ENCODE data around the gene MAP3K2.
"Not testable (repeated sequence)": the region's sequence is repeated elsewhere in the genome, so short reads cannot be mapped to it uniquely, and the experiment has no call there.

The MAP3K2 gene

GRCh38 chr2:127355407-127356008, 32.3 kb downstream of the MAP3K2 start:
- Histone ChIP-seq H3K9ac (ENCODE audit: low read depth, low read length) (no peak overlapping the region), H3K27me3 (ENCODE audit: control insufficient read depth, insufficient read depth, low read length) (no peaks in the 10 kb centered on the region), H3K4me2 (ENCODE audit: low read length) (no peak overlapping the region)

GRCh38 chr2:127353873-127354676, 33.7 kb downstream of the MAP3K2 start:
- H3K36me3 ChIP-seq (ENCODE audit: insufficient read depth, low read length); H3K4me1 ChIP-seq (ENCODE audit: control insufficient read depth, insufficient read depth, low read length); H3K9ac ChIP-seq (ENCODE audit: low read depth, low read length); H3K4me2 ChIP-seq (ENCODE audit: low read length); H3K4me3 ChIP-seq (ENCODE audit: low read length); H3K27me3 ChIP-seq (ENCODE audit: control insufficient read depth, insufficient read depth, low read length); H3K9me3 ChIP-seq (replicated peaks; ENCODE audit: low read length): not testable (repeated sequence)

More at GRCh38 chr2:127355407-127356008, 32.3 kb downstream of the MAP3K2 start:
- H3K4me1 ChIP-seq (ENCODE audit: control insufficient read depth, insufficient read depth, low read length), result peaks cover 5% of the 10 kb centered on the region
- H3K9me3 ChIP-seq (replicated peaks; ENCODE audit: low read length), result no peaks in the 10 kb centered on the region
- H3K36me3 ChIP-seq (ENCODE audit: insufficient read depth, low read length), result no peaks in the 10 kb centered on the region
- no peak overlapping the region for H3K4me3 ChIP-seq (ENCODE audit: low read length)

- not testable (repeated sequence) for H3K27me3 ChIP-seq (ENCODE audit: control insufficient read depth, insufficient read depth, low read length); H3K9ac ChIP-seq (ENCODE audit: low read depth, low read length); H3K4me1 ChIP-seq (ENCODE audit: control insufficient read depth, insufficient read depth, low read length); H3K4me2 ChIP-seq (ENCODE audit: low read length); H3K36me3 ChIP-seq (ENCODE audit: insufficient read depth, low read length); H3K9me3 ChIP-seq (replicated peaks; ENCODE audit: low read length); H3K4me3 ChIP-seq (ENCODE audit: low read length)
Observed at GRCh38 chr2:127353223-127353622, 34.6 kb downstream of the MAP3K2 start.

- Histone ChIP-seq H3K4me1 (ENCODE audit: control insufficient read depth, insufficient read depth, low read length) (peaks cover 9% of the 10 kb centered on the region), H3K9me3 (replicated peaks; ENCODE audit: low read length) (no peaks in the 10 kb centered on the region), H3K27me3 (ENCODE audit: control insufficient read depth, insufficient read depth, low read length) (no peaks in the 10 kb centered on the region), H3K4me2 (ENCODE audit: low read length) (no peak overlapping the region), H3K9ac (ENCODE audit: low read depth, low read length) (no peak overlapping the region), H3K4me3 (ENCODE audit: low read length) (no peak overlapping the region), H3K36me3 (ENCODE audit: insufficient read depth, low read length) (no peaks in the 10 kb centered on the region)
Observed at GRCh38 chr2:127351603-127352002, 36.2 kb downstream of the MAP3K2 start.

- Histone ChIP-seq H3K4me2 (ENCODE audit: low read length) (no peak overlapping the region), H3K9ac (ENCODE audit: low read depth, low read length) (no peak overlapping the region), H3K4me1 (ENCODE audit: control insufficient read depth, insufficient read depth, low read length) (peaks cover 8% of the 10 kb centered on the region), H3K27me3 (ENCODE audit: control insufficient read depth, insufficient read depth, low read length) (no peaks in the 10 kb centered on the region), H3K36me3 (ENCODE audit: insufficient read depth, low read length) (no peaks in the 10 kb centered on the region), H3K4me3 (ENCODE audit: low read length) (no peak overlapping the region), H3K9me3 (replicated peaks; ENCODE audit: low read length) (no peaks in the 10 kb centered on the region)
Observed at GRCh38 chr2:127348426-127349000, 39.3 kb downstream of the MAP3K2 start.

- Histone ChIP-seq H3K9ac (ENCODE audit: low read depth, low read length) (no peak overlapping the region), H3K9me3 (replicated peaks; ENCODE audit: low read length) (no peaks in the 10 kb centered on the region), H3K27me3 (ENCODE audit: control insufficient read depth, insufficient read depth, low read length) (no peaks in the 10 kb centered on the region), H3K36me3 (ENCODE audit: insufficient read depth, low read length) (no peaks in the 10 kb centered on the region), H3K4me2 (ENCODE audit: low read length) (no peak overlapping the region), H3K4me3 (ENCODE audit: low read length) (no peak overlapping the region), H3K4me1 (ENCODE audit: control insufficient read depth, insufficient read depth, low read length) (peaks cover 8% of the 10 kb centered on the region)
Observed at GRCh38 chr2:127347734-127348392, 39.9 kb downstream of the MAP3K2 start.

- Histone ChIP-seq H3K4me3 (ENCODE audit: low read length) (no peak overlapping the region), H3K4me1 (ENCODE audit: control insufficient read depth, insufficient read depth, low read length) (peaks cover 8% of the 10 kb centered on the region), H3K27me3 (ENCODE audit: control insufficient read depth, insufficient read depth, low read length) (no peaks in the 10 kb centered on the region), H3K36me3 (ENCODE audit: insufficient read depth, low read length) (no peaks in the 10 kb centered on the region), H3K9me3 (replicated peaks; ENCODE audit: low read length) (no peaks in the 10 kb centered on the region), H3K4me2 (ENCODE audit: low read length) (no peak overlapping the region), H3K9ac (ENCODE audit: low read depth, low read length) (no peak overlapping the region)
Observed at GRCh38 chr2:127347015-127347414, 40.8 kb downstream of the MAP3K2 start.

- peaks cover 8% of the 10 kb centered on the region for H3K36me3 ChIP-seq (ENCODE audit: insufficient read depth, low read length)
- H3K27me3 ChIP-seq (ENCODE audit: control insufficient read depth, insufficient read depth, low read length), result no peaks in the 10 kb centered on the region
- H3K9ac ChIP-seq (ENCODE audit: low read depth, low read length), result no peak overlapping the region
- no peak overlapping the region for H3K4me2 ChIP-seq (ENCODE audit: low read length)
- peaks cover 8% of the 10 kb centered on the region for H3K4me1 ChIP-seq (ENCODE audit: control insufficient read depth, insufficient read depth, low read length)
- H3K4me3 ChIP-seq (ENCODE audit: low read length), result no peak overlapping the region
- no peaks in the 10 kb centered on the region for H3K9me3 ChIP-seq (replicated peaks; ENCODE audit: low read length)
Observed at GRCh38 chr2:127343277-127343676, 44.5 kb downstream of the MAP3K2 start.

GRCh38 chr2:127342101-127342500, 45.7 kb downstream of the MAP3K2 start:
- no peak overlapping the region for H3K4me2 ChIP-seq (ENCODE audit: low read length)
- peaks cover 3% of the 10 kb centered on the region for H3K4me1 ChIP-seq (ENCODE audit: control insufficient read depth, insufficient read depth, low read length)
- H3K27me3 ChIP-seq (ENCODE audit: control insufficient read depth, insufficient read depth, low read length), result no peaks in the 10 kb centered on the region
- H3K9me3 ChIP-seq (replicated peaks; ENCODE audit: low read length), result no peaks in the 10 kb centered on the region
- H3K4me3 ChIP-seq (ENCODE audit: low read length), result no peak overlapping the region
- peaks cover 15% of the 10 kb centered on the region for H3K36me3 ChIP-seq (ENCODE audit: insufficient read depth, low read length)
- no peak overlapping the region for H3K9ac ChIP-seq (ENCODE audit: low read depth, low read length)

- Histone ChIP-seq H3K4me3 (ENCODE audit: low read length) (no peak overlapping the region), H3K4me2 (ENCODE audit: low read length) (no peak overlapping the region), H3K9ac (ENCODE audit: low read depth, low read length) (no peak overlapping the region), H3K27me3 (ENCODE audit: control insufficient read depth, insufficient read depth, low read length) (no peaks in the 10 kb centered on the region), H3K36me3 (ENCODE audit: insufficient read depth, low read length) (peaks cover 14% of the 10 kb centered on the region), H3K9me3 (replicated peaks; ENCODE audit: low read length) (no peaks in the 10 kb centered on the region), H3K4me1 (ENCODE audit: control insufficient read depth, insufficient read depth, low read length) (no peaks in the 10 kb centered on the region)
Observed at GRCh38 chr2:127332335-127332734, 55.4 kb downstream of the MAP3K2 start.

GRCh38 chr2:127330753-127331152, 57.0 kb downstream of the MAP3K2 start:
- Histone ChIP-seq H3K9me3 (replicated peaks; ENCODE audit: low read length) (no peaks in the 10 kb centered on the region), H3K27me3 (ENCODE audit: control insufficient read depth, insufficient read depth, low read length) (no peaks in the 10 kb centered on the region), H3K36me3 (ENCODE audit: insufficient read depth, low read length) (peaks cover 16% of the 10 kb centered on the region), H3K4me2 (ENCODE audit: low read length) (no peak overlapping the region), H3K4me1 (ENCODE audit: control insufficient read depth, insufficient read depth, low read length) (no peaks in the 10 kb centered on the region), H3K4me3 (ENCODE audit: low read length) (no peak overlapping the region), H3K9ac (ENCODE audit: low read depth, low read length) (no peak overlapping the region)

All from skeletal muscle satellite cell (primary cell).